NCI-H345 treated with DMSO at 0.1 percent for 48 hours (cell line): ENCODE data around the gene TEX2.
"Not testable (repeated sequence)": the region's sequence is repeated elsewhere in the genome, so short reads cannot be mapped to it uniquely, and the experiment has no call there.

Experiments used
- DNase-seq: peaks from one replicate; lab custom pipeline; 2025; ENCODE audit not compliant: unreplicated experiment; lab: John Stamatoyannopoulos, UW

Gene TEX2

DNA sequence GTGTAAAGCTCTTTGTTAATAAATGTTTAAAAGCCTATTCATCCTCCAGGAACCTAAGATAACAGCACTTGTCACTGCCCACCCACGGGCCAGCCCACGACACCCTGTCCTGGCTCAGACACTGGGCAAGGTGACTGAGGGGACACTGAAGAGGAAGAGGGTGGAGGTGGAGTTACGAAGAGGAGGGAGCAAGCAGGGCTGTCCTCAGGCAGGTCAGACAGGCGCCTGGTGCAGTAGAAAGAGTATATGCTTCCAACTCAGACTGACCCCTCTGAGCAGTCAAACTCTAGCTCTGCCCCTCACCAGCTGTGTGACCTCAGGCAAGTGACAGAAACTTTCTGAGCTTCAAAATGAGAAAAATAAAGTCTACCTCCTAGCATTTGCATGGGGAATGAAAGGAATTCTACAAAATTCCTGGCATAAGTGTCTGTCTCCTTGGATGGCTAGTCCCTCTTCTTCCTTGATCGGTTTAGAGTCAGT, 22.8 kb downstream of the TEX2 start:
- DNase-seq, result no peak

- DNase-seq, result not testable (repeated sequence)
These were observed 24.6 kb downstream of the TEX2 start for GRCh38 chr17:64238449-64238848.

- no peak for DNase-seq
These were observed 26.1 kb downstream of the TEX2 start for GRCh38 chr17:64236827-64237403.

GRCh38 chr17:64234961-64235360, 28.1 kb downstream of the TEX2 start:
- no peak for DNase-seq

DNA sequence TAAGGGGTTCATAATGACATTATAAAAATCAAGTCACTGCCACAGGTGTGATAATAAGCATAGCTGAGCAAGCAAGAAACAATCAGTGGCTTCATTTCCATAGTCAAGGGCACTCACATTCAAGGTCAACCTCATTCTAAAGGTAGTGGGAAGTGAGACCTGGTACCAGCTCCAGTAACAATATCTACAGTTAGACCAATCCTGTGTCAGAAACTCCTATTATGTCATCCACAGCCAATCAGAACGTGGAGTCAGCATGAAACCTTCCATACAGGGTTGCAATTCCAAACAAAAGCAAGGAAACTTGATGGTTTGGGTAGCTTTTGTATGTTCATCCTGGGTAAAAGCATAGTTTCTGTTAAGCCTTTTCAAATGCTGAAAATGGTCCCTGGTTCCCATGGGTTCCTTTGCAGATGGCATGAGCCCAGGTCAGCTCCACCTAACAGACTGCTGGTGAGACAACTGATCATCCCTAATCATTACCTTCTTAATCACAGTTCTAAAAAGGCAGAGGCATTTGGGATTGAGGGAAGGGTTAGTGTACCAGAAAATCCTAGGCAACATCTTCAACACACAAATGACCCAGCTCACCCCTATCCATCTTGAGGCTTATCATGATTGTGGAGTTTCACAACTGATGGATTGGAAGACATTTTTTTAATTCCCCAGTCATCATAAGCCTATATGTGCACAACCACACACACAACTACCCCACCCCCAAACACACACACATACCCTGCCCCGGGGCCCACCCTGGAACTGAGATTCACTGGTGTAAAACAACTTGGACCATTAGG, 30.4 kb downstream of the TEX2 start:
- no peak for DNase-seq

- DNase-seq, result no peak
These were observed 31.4 kb downstream of the TEX2 start for GRCh38 chr17:64231567-64232141.

DNA sequence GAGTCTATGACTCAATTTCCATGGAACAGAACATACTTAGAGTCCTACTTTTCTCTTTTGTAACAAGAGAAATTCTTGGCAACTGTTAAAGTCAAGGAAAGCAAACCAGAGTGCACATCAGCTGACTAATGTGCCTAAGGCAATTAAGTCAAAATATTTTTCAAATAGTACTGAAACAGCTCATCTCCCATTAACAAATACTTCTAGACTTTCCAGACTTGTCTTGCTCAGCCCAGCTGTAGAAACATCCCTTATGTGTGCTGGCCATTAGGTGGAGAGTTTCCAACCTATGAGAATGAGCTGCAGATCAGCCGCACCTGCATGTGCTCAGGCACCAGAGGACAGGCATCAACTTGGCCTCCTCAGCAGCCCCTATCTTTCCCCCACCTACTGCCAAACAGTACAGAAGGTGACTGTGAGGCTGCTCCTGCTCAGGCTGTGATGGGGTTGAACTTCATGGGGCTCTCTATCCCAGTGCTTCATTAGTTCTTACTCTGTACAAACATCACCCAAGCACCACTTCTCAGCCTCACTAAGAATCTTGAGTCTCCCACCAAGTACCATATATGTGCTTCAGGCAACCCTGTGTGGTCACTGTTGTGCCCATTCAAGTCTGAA, 32.2 kb downstream of the TEX2 start:
- DNase-seq, result no peak

DNA sequence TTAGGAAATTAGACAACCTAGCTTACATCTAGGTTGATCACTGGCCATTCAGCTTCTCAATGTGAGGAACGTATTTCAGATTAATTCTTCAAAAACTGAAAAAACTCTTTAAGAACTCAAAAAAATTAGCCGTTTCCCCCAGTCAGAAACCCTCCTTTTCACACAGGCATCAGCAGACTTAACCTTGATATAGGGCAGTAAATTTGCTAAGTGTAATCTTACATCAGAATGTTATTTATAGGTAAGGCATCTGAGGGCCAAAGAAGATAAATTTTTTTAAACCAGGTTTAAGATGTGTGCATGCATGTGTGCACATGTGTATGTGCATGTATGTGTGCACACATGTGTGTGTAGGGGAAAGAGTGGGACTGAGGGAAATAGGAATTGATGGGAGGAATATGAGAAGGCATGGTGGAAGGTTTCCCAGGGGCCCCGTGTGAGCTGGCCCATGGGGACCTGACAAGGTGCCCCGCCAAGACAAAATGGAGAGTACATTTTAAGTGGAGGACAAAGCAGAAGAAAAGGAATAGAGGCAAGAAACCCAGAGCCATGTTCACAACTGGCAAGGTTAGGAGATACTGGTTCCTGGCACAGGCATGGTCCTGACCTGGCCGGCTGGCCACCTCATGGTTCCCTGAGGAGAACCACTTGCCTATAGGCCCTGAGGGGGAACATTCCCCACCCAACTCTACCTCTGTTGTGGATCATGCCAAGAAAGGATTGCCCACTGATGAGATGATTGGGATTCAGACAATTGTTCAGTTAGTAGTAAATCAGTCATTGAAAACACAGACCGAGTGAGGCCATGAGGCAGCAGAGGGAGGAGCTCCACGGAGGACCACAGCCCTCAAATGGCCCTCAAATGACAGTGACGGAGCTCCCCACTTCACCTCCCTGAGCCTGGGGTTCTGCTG, 33.0 kb downstream of the TEX2 start:
- DNase-seq, result no peak

DNA sequence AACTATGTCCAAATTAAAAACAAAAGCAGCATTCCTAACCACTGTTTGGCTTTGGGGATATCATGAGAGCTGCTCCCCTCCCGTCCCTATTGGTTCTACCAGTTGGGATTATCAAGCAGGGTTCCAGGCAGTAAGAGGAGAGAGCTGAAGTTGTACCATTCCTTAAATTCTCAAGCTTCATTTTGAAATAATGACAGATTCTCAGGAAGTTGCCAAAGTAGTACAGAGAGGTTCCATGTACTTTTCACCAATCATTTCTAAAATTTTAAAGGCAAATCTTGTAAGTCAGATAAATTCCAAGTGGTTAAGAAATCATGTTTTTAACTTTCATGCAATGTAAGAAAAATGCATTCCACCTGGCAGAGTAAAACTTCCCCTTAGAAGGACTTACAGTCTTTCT, 36.9 kb downstream of the TEX2 start:
- no peak for DNase-seq

- no peak for DNase-seq
These were observed 37.6 kb downstream of the TEX2 start for GRCh38 chr17:64225410-64225809.

GRCh38 chr17:64223931-64224629, 39.0 kb downstream of the TEX2 start:
- no peak for DNase-seq

- no peak for DNase-seq
These were observed 39.8 kb downstream of the TEX2 start for GRCh38 chr17:64223283-64223682.

DNA sequence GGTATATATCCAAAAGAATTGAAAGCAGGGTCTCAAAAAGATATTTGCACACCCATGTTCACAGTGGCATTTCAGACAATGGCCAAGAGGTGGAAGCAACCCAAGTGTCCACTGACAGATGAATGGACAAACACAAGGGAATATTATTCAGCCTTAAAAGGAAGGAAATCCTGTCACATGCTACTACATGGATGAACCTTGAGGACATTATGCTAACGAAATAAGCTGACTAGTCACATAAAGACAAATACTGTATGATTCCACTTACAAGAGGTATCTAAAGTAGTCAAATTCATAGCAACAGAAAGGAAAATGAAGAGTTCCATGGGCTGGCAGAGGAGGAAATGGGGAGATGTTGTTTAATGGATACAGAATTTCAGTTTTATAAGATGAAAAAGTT, 41.4 kb downstream of the TEX2 start:
- DNase-seq, result no peak

DNA sequence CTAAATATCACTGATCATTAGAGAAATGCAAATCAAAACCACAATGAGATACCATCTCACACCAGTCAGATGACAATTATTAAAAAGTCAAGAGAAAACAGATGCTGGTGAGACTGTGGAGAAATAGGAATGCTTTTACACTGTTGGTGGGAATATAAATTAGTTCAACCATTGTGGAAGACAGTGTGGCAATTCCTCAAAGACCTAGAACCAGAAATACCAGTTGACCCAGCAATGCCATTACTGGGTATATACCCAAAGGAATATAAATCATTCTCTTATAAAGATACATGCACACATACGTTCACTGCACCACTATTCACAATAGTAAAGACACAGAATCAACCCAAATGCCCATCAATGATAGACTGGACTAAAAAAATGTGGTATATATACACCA, 42.5 kb downstream of the TEX2 start:
- not testable (repeated sequence) for DNase-seq

GRCh38 chr17:64219571-64219970, 43.5 kb downstream of the TEX2 start:
- DNase-seq, result no peak

- DNase-seq, result no peak
These were observed 45.0 kb downstream of the TEX2 start for GRCh38 chr17:64218066-64218465.

DNA sequence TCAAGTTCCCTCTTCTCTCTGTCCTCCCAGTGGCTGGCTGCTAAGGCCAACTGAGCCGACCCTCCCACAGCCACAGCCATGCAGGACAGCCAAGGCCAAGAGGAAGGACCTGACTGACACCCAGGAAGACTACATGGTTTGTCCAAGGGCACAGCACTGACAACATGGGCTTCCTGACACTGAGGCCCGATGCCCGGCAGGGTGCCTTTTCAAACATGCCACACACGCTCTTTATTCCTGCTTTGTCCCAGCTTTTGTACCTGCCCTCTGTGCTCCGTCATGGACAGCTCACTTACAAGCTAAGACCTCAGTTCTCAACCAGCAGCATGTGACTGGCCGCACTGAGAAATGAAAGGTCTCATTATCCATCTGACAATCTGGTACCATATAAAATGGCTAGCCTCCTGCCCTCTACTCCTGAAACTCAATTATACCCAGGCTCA, 45.8 kb downstream of the TEX2 start:
- DNase-seq, result no peak

DNA sequence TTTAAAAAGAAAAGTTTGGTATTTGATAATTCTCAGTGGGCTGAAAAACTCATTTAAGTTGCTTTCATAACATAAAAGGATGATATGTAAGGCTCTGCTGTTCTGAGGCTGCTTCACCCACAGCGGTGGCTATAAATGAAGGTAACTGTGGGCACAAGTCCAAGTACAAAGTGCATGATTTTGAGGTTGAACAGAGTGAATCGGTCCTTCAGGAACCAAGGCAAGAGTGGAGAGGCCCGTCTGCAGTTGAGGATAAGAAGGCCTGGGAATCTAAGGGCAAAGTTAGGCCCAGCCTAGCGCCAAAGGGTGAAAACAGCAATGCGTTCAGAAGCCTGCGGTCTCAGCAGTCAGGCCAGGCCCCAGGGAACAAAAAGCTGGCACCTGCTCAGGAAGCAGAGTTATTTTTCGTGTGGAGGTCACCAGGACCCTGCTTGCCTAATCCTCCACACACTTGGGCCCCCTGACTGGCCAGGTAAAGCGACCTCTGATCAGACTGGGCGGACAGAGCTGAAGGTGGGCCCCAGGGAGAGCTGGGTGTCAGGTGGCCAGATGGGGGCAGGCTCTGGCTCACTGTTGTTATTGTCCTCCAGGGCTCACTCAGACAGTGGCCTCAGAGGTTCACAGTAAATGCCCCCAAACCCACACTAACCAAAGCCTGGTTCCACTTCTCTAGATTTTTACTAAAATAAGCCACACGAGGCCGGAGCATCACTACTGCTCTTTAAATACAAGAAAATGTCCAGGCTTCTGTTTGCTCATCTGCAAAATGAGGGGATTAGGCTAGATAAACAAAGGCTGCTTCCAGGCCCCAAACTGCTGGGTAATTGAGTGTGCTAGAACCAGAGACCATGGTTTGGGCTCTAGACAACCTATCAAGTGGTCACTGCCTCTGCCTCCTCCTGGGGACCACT, 46.5 kb downstream of the TEX2 start:
- no peak for DNase-seq

- no peak for DNase-seq
These were observed 47.1 kb downstream of the TEX2 start for GRCh38 chr17:64216000-64216337.
